ENCODE data around the gene USP37.
A peak's percentile ranks its signal among the peaks of the same experiment; 100 is the strongest.
"Not testable (repeated sequence)": the region's sequence is repeated elsewhere in the genome, so short reads cannot be mapped to it uniquely, and the experiment has no call there.

The USP37 gene

GRCh38 chr2:218568190-218569037, at the start of gene USP37, which contains the start of gene CNOT9:
USP37 (minus strand) TSS chr2:218568351; CDS start chr2:218558653, 9,698 bp downstream.
CNOT9 (plus strand) TSS chr2:218568839; CDS start chr2:218568955, 116 bp downstream.
- peak; percentile 100 for DNase-seq

GRCh38 chr2:218615868-218616315, 47.7 kb upstream of the USP37 start:
- no peak for DNase-seq

- DNase-seq, result no peak
These were observed 39.4 kb upstream of the USP37 start, which contains the start of gene PLCD4 for GRCh38 chr2:218607436-218608115. PLCD4 (plus strand) TSS chr2:218607899; CDS start chr2:218615740, 7,841 bp downstream.

GRCh38 chr2:218605432-218605831, 37.3 kb upstream of the USP37 start:
- DNase-seq, result no peak

- DNase-seq, result no peak
These were observed 17.4 kb upstream of the USP37 start for GRCh38 chr2:218585541-218585940.

GRCh38 chr2:218583983-218584850, 16.1 kb upstream of the USP37 start:
- DNase-seq, result no peak

GRCh38 chr2:218582076-218582475, 13.9 kb upstream of the USP37 start:
- DNase-seq, result no peak

GRCh38 chr2:218578272-218578877, 10.2 kb upstream of the USP37 start:
- no peak for DNase-seq

- DNase-seq, result no peak
These were observed 9.5 kb upstream of the USP37 start for GRCh38 chr2:218577482-218578220.

GRCh38 chr2:218576854-218577253, 8.7 kb upstream of the USP37 start:
- no peak for DNase-seq

GRCh38 chr2:218570850-218571249, 2.7 kb upstream of the USP37 start:
- DNase-seq, result no peak

GRCh38 chr2:218569661-218570500, 1.7 kb upstream of the USP37 start:
- no peak for DNase-seq

GRCh38 chr2:218569038-218569431, 884 bp upstream of the USP37 start:
- peak; percentile 50 for DNase-seq

GRCh38 chr2:218567797-218568189, 358 bp downstream of the USP37 start:
- DNase-seq, result no peak

- no peak for DNase-seq
These were observed 1.9 kb downstream of the USP37 start for GRCh38 chr2:218566296-218566695.

GRCh38 chr2:218564056-218564455, 4.1 kb downstream of the USP37 start:
- DNase-seq, result no peak

GRCh38 chr2:218558986-218559385, 9.2 kb downstream of the USP37 start:
- no peak for DNase-seq

- DNase-seq, result no peak
These were observed 10.2 kb downstream of the USP37 start for GRCh38 chr2:218557941-218558340.

- DNase-seq, result no peak
These were observed 12.6 kb downstream of the USP37 start for GRCh38 chr2:218555527-218555926.

- not testable (repeated sequence) for DNase-seq
These were observed 13.9 kb downstream of the USP37 start for GRCh38 chr2:218554225-218554624.

GRCh38 chr2:218547978-218548377, 20.2 kb downstream of the USP37 start:
- no peak for DNase-seq

Measured in stimulated activated CD4-positive, alpha-beta T cell treated with anti-CD3 and anti-CD28 coated beads, Interleukin-12 subunit alpha, Interleukin-12 subunit beta, amount 100 ng/mL, for 4 hours (primary cell).